Activated CD4-positive, CD25-positive, alpha-beta regulatory T cell treated with anti-CD3 and anti-CD28 coated beads, Interleukin-2, amount 50 U/mL, for 24 hours (primary cell): Measurements from ENCODE around the gene MYO15A.

Experiments used
- ATAC-seq, 2 donors: fragments of 150-1000 bp; cut with Tn5 transposase; one replicate each; pipeline ENCODE4 v1.10.0; 2021; ENCODE audit warnings: mild to moderate bottlenecking in 1 of 2, moderate library complexity in 1 of 2

Gene MYO15A

DNA sequence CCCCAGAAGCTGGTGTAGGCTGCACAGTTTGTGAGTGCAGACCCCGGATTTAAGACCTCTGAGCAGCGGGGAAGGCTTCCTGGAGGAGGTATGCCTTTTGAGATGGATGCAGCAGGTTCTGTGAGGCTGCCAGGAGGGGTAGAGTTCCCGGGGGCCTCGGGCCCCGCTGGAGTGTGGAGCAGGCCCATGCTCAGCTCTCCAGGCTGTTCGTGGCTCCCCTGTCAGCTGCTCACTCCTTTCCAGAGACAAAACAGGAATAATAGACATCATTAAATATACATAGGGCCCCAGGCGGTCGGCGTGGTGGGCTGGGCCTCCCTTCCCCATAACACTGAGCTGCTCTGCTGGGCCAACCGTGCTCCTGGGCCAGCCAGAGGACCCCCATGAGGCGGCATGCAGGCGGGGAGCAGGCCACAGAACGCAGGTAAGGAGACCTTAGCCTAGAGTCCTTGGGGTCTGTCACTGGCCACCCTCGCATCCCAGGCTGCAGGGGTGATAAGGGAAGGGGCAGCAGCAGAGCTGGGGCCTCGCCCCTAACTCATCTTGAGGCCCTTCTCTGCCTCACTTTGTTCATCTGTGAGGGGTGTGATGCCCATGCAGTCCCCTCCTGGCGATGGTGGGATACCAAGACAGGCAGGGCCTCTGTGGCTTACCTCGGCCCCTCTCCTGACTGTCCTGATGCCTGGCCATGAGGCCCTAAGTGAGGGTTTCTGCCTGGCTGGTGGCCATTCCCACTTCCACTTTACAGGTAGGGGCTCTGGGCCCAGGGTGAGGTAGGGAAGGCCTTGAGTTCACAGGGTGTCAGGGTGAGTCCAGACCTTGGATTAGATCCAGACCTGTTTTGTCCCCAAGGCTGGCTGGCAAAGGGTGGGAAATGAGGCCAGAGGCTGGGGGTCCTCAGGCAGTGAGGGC lies at the start of gene MYO15A:
Gene MYO15A (plus strand): TSS at position 356 of the 912 bp plus-strand sequence. CDS start 10,045 bp downstream, outside the sequence.
- no peak for ATAC-seq

DNA sequence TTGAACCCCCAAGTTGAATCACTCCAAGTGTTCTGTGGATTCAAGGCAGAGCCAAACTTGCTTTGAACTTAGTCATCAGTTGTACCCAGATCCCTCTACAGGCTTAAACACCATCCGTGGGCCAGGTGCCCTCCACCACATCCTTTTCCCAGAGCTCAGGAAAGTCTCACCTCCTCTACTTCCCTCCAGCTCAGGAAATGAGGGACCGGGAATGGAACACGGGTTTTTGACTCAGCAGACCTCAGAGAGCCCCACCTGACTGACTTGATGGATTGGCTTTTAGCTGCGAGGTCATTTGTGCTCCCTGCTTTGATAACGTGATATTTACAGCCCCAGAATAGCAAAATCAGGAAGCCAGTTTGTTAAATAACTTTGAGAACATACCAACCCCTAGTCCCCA lies 49.3 kb upstream of the MYO15A start:
- no peak for ATAC-seq

GRCh38 chr17:18064053-18064452 lies 44.5 kb upstream of the MYO15A start:
- no peak for ATAC-seq

DNA sequence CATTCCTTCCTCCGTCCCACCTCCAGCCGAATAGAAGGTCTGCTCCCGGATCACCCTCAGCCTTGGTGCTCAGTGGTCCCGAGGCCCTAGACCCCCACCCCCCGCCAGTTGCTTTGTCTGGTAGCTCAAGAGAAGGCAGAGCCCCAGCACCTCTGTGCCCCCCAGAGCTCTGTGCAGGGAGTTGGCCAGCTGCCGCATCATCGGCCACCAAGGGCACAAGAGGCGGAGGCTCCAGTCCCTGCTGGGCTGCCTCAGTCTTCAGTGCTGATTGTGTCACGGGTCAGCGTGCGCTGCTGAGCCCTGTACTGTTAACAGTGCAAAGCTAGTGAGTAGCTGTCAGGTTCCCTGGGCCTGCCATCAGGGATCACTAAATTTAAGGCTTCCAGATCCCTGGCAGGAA lies 43.0 kb upstream of the MYO15A start:
- ATAC-seq = no peak

GRCh38 chr17:18066866-18067265 lies 41.7 kb upstream of the MYO15A start:
- no peak for ATAC-seq

GRCh38 chr17:18069101-18069500 lies 39.5 kb upstream of the MYO15A start:
- ATAC-seq = no peak

- ATAC-seq = no peak
Observed at GRCh38 chr17:18070861-18071340, 37.7 kb upstream of the MYO15A start.

GRCh38 chr17:18071751-18072150 lies 36.8 kb upstream of the MYO15A start:
- ATAC-seq = no peak

DNA sequence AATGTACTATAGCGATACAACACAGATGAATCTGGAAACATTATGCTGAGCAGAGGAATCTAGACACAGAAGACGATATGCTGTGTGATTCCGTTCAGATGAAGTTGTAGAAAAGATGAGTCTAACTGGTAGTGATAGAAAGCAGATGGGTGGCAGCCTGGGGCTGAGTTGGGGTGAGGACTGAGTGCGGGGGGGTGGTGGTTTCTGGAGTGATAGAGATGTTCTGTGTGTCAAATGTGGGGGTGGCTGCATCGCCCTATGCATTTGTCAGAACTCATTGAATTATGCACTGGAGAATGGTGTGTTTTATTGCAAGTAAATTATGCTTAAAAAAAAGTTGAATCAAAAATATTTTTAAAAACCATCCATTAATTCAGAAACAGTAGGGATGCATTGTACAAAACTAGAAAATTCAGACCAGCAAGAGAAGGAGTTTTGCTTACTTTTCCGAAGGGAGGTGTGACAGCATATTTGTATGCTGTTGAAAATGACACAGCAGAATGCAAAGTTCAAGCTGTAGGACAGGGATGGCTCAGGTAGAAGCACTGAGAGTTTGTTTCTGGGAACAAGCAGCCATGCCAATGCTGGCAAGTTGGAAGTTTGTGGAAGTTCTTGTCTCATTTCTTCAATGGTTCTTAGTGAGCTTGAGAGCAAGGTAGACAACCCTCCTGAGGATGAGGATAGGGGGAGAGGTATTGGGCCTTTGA lies 33.8 kb upstream of the MYO15A start:
- no peak for ATAC-seq

GRCh38 chr17:18076936-18077335 lies 31.6 kb upstream of the MYO15A start:
- ATAC-seq = no peak

GRCh38 chr17:18079543-18079942 lies 29.0 kb upstream of the MYO15A start:
- no peak for ATAC-seq

- ATAC-seq = no peak
Observed at GRCh38 chr17:18084256-18084655, 24.3 kb upstream of the MYO15A start.

DNA sequence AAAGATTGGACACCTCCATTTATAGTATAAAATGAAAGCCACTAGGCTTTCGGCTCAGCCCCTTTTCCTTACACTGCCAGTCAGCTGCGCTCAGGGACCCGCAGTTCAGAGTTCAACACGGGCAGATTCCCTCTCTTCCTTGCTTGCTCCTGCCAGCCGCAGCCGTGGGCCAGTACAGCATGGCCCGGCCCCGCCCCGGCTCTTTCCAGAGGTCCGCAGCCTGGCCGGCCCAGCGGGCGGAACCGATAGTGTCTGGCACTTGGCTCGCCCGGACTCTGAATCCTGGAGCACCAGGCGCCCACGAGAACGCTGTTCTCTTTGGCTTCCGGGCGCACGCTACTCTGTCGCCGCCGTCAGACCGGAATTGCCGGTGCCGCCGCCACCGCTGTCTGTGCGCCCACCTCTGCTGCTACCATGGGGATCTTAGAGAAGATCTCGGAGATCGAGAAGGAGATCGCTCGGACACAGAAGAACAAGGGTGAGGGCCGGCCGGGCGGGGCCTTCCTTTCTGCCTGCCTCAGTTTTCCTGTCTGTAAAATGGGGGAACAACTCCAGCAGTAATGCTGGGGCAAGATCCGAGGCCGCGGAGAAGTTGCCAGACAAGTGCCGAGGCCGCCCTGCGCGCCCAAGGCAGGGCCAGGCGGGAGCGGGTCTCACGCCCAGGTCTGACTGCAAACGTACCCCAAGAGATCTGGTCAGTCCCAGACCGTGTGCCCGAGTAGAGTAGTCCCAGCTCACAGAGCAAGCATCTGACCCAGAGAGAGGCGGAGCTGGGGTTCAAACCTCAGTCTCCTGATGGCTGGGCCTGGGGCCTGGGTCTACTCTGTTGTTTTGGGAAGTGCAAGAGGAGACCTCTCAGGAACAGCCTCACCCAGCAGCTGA lies 20.7 kb upstream of the MYO15A start, which contains the start of gene DRG2:
Gene DRG2 (plus strand): TSS at position 339 of the 882 bp plus-strand sequence. CDS start 76 bp downstream, at position 415.
- peak; percentile 94 to 95 for ATAC-seq

- ATAC-seq = no peak
Observed at GRCh38 chr17:18089613-18090012, 18.9 kb upstream of the MYO15A start.

GRCh38 chr17:18093616-18094408 lies 14.7 kb upstream of the MYO15A start:
- peak in 1 of 2 donors; percentile 48 for ATAC-seq

- ATAC-seq = no peak
Observed at GRCh38 chr17:18094409-18094807, 14.1 kb upstream of the MYO15A start.

GRCh38 chr17:18099516-18099915 lies 9.0 kb upstream of the MYO15A start:
- no peak for ATAC-seq

GRCh38 chr17:18100616-18101015 lies 7.9 kb upstream of the MYO15A start:
- no peak for ATAC-seq

DNA sequence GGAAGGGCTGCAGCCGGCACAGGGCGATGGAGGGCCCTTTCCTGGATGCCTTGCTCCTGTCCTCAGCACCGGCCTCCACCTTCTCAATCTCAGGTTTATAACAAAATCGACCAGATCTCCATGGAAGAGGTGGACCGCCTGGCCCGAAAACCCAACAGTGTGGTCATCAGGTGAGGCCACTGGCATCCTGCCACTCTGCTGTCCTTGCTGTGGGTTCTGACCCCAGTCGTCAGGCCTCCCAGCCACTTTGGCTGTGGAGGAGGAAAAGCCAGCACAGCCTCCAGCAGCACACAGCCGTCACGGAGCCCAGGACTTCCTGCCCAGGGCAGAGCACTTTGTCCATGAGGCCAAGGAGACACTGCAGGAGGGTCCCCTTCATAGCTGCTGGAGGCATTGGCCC lies 6.7 kb upstream of the MYO15A start:
- ATAC-seq = no peak

- ATAC-seq = no peak
Observed at GRCh38 chr17:18102640-18103039, 5.9 kb upstream of the MYO15A start.

GRCh38 chr17:18105027-18105426 lies 3.5 kb upstream of the MYO15A start:
- ATAC-seq = no peak

DNA sequence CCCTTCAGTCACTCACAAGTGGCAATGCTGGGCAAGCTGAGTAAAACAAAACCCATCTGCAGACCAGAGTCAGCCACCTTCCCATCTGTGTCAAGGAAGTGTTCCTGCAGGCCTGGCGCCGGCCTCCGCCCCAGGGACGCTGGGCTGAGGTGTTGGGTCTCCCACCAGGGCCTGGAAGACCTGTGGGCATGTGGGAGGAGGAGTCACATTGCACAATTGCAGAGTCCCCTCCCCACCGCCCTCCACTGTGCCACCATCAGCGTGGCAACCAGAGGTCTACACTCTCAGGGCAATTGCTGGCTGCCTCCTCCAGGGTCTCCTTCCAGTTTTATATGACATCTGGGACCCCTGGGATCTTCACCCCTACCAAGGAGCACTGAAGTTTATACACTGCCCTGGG lies 3.0 kb upstream of the MYO15A start:
- no peak for ATAC-seq
